ENCODE measurements around the gene CDC14B. TPM values are rescaled to one million over a fixed set of nuclear protein-coding genes. Genes with fewer than 3 reads are reported as not detected.

The CDC14B gene
- total RNA-seq, 1 experiment from 2014 or later = 28.4 TPM

GRCh38 chr9:96462541-96462940, 157.1 kb downstream of the CDC14B start:
- Histone ChIP-seq H3K56ac (ENCODE audit: insufficient read length, low read depth, low read length) (no peak overlapping the region), H4K5ac (ENCODE audit: insufficient read length, low read depth, low read length) (no peak overlapping the region), H3K14ac (ENCODE audit: insufficient read depth, low read length) (no peak overlapping the region), H2BK5ac (ENCODE audit: insufficient read length, low read length) (no peak overlapping the region), H3K79me1 (ENCODE audit: insufficient read depth, low read depth, low read length, poor library complexity, severe bottlenecking) (no peaks in the 10 kb centered on the region), H2BK12ac (ENCODE audit: insufficient read length, low read depth, low read length) (no peak overlapping the region), H2BK120ac (ENCODE audit: low read depth, low read length, poor library complexity, severe bottlenecking) (no peak overlapping the region), H3K23me2 (ENCODE audit: insufficient read length, low read depth, low read length, poor library complexity, severe bottlenecking) (no peaks in the 10 kb centered on the region), H2AFZ (ENCODE audit: low read length) (no peak overlapping the region), H3T11ph (ENCODE audit: low read length) (no peak overlapping the region), H3K27me3 (ENCODE audit: insufficient read depth, low read length) (no peaks in the 10 kb centered on the region), H4K91ac (ENCODE audit: insufficient read length, low read depth, low read length) (no peak overlapping the region), H3K4ac (ENCODE audit: low read depth, low read length) (no peak overlapping the region), H2BK20ac (ENCODE audit: low read depth, low read length, poor library complexity, severe bottlenecking) (no peak overlapping the region), H2BK15ac (ENCODE audit: low read depth, low read length) (no peak overlapping the region), H3K9me3 (ENCODE audit: control insufficient read depth, low read depth, low read length) (no peaks in the 10 kb centered on the region), H3K79me2 (ENCODE audit: insufficient read depth, low read length) (no peaks in the 10 kb centered on the region), H2AK5ac (ENCODE audit: insufficient read length, low read length) (no peak overlapping the region), H3K4me1 (ENCODE audit: insufficient read depth, low read length) (peaks cover 3% of the 10 kb centered on the region; the same call in 1 of the 2 replicates), H3K18ac (ENCODE audit: insufficient read length, low read depth, low read length) (no peak overlapping the region), H3K4me2 (ENCODE audit: insufficient read depth, insufficient read length, low read length) (no peak overlapping the region), H4K8ac (replicated peaks; ENCODE audit: insufficient read length, low read depth, low read length) (no peak overlapping the region), H3K23ac (ENCODE audit: insufficient read length, low read depth, low read length) (no peak overlapping the region), H4K20me1 (ENCODE audit: control insufficient read depth, insufficient read depth, insufficient read length) (no peaks in the 10 kb centered on the region), H3K27ac (ENCODE audit: insufficient read length, low read depth, low read length) (no peak overlapping the region), H3K9ac (ENCODE audit: extremely low read depth, insufficient read length, low read length) (peak overlapping the region; percentile 17)
- H3K27ac Mint-ChIP-seq = peak overlapping the region in 1 of 3 experiments; percentile 68; a peak in 2 of 7 replicates
- no peaks in the 10 kb centered on the region for H3K27me3 Mint-ChIP-seq (ENCODE audit: low read depth)
- H3K4me1 Mint-ChIP-seq = peaks cover 28 to 37% of the 10 kb centered on the region in 2 experiments
- WGBS (ENCODE audit: extremely low coverage, insufficient read length, low lambda C conversion rate) = no CpG with 5 or more reads among the region's 6 CpGs
- DNase-seq = peak; percentile 55
- H3K9me3 Mint-ChIP-seq = no peaks in the 10 kb centered on the region
- TF ChIP-seq CTCF (conservative IDR thresholded peaks at IDR 0.05) = no peak
- no peak overlapping the region for H3K4me3 Mint-ChIP-seq
- H3K36me3 Mint-ChIP-seq (ENCODE audit: insufficient read depth in 1 of 3, low read depth in 3 of 3) = peaks cover 5 to 31% (median 23%) of the 10 kb centered on the region in 3 experiments; a peak in 6 of 7 replicates
